SK-MEL-5 (cell line): ENCODE results near the gene NABP2. TPM values are rescaled to one million over a fixed set of nuclear protein-coding genes. Genes with fewer than 3 reads are reported as not detected.

ENCODE experiments used
- DNase-seq: peaks from one replicate; pipeline ENCODE4 v3.0.0-alpha.2; 2016; ENCODE audit warnings: low read depth, low spot score
- in situ Hi-C: cut with HindIII; loops from 2 replicates; pipeline ENCODE4 v1.10.0; 2016; ENCODE audit warnings: low sequenced_read_pairs, high pct_unique_total_duplicates, low pct_unique_long_range_greater_than_20kb
- total RNA-seq: library from RNA; depleted of rRNA; stranded (reverse); fragments of >200 nt; shearing (Covaris generic); gene quantifications from 2 replicates; pipeline ENCODE4 v1.2.3, GENCODE V29; 2014

NABP2 gene
- total RNA-seq, 1 experiment from 2014 or later = 37.8 TPM

- DNase-seq = no peak
- in situ Hi-C loops = no loop called here
Measured at GRCh38 chr12:56205445-56205844, 18.7 kb upstream of the NABP2 start.

DNA sequence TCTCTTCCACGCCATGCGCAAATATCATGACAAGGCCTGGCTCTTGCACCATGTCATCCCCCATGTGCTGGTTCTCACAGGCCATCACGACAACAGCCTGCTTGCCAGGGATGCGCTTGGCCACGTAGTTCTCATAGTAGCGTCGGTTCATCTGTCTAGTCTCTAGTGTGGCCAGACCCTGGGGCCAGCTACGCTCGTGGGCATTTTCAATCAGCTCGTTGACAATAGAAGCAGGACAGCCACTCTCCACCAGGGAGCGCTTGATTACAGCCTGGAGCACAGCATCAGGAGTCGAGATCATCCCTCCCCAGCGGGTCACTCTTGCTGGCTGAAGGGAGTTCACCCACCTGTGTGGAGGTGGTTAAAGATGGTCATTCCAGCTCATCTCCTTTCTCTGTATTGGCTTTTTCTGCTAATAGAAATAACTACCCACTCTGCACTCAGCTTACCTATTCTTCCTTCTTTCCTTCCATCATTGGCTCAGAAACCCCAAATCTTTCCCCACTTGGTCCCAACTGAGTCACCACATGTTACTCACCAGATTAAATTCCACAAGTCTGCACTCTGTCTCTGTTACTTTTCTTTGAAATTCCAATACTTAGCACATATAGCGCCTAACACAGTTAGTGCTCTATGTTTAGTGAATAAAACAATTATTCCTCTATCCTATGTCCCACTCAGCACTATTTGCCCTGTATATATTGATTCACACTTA lies 17.5 kb upstream of the NABP2 start:
- peak; percentile 81 for DNase-seq
- in situ Hi-C loops = no loop called here

DNA sequence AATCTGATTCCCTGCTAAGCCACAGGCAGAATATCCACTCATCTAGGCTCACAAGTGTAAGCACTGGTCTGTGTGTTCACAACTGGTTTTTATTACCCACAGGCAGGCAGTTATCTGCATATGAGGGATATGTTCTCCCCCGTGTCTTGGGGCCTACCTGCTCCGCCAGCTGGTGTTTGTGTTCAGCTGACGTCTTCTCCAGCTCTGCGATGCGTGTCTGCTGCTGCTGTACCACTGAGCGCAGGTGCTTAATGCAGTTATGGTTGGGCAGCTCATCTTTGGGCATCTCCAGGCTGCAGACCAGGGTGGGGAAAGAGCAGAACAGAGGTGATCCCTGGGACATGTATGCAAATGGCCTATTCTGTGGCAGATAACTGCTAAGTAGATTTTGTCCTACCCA lies 16.1 kb upstream of the NABP2 start:
- in situ Hi-C loops = no loop called here
- DNase-seq = no peak

- DNase-seq = no peak
- in situ Hi-C loops = no loop called here
Measured at GRCh38 chr12:56212361-56212760, 11.8 kb upstream of the NABP2 start.

GRCh38 chr12:56213878-56214277 lies 10.3 kb upstream of the NABP2 start:
- in situ Hi-C loops = no loop called here

GRCh38 chr12:56216461-56216860 lies 7.7 kb upstream of the NABP2 start:
- in situ Hi-C loops = no loop called here
- no peak for DNase-seq

More at GRCh38 chr12:56213878-56214277, 10.3 kb upstream of the NABP2 start:
- no peak for DNase-seq

DNA sequence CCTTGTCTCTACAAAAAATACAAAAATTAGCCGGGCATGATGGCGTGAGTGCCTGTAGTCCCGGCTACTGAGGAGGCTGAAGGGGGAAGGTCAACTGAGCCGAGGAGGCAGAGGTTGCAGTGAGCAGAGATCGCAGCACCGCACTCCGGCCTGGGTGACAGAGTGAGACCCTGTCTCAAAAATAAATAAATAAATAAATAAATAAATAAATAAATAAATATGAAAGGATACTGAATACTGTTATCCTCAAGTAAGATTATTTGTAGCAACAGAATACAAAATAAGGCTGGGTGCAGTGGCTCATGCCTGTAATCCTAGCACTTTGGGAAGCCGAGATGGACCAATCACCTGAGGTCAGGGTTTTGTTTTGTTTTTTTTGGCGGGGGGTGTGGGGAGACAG lies 4.3 kb upstream of the NABP2 start:
- no peak for DNase-seq
- in situ Hi-C loops = no loop called here

- in situ Hi-C loops = no loop called here
- DNase-seq = no peak
Measured at GRCh38 chr12:56220611-56221231, 3.4 kb upstream of the NABP2 start.

GRCh38 chr12:56221232-56221756 lies 2.8 kb upstream of the NABP2 start:
- in situ Hi-C loops = no loop called here
- peak; percentile 35 for DNase-seq

- DNase-seq = peak; percentile 97
- in situ Hi-C loops = no loop called here
Measured at GRCh38 chr12:56221757-56222530, 2.2 kb upstream of the NABP2 start, which contains the start of gene RNF41. RNF41 (minus strand) TSS chr12:56221922; CDS start chr12:56214047, 7,875 bp downstream.

DNA sequence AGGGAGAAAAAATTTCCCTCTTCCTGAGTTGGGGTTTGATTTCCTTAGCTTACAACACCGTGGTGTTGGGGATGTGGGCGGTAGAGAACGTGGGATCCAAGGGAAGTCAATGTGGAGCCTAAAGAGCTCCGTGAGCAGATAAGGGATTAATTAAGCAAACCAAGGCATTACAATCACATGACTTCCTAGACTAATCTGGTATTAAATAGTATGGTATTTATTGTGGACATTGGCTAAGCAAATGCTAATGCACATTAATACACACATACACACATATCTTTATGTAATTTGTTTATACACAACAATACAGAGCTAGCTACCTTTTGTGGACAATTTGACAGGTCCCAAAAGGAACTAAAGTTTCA lies 1.6 kb upstream of the NABP2 start:
- DNase-seq = no peak
- in situ Hi-C loops = no loop called here

GRCh38 chr12:56223571-56224101 lies 506 bp upstream of the NABP2 start:
- in situ Hi-C loops = no loop called here

GRCh38 chr12:56224954-56225353 lies 812 bp downstream of the NABP2 start:
- in situ Hi-C loops = no loop called here
- no peak for DNase-seq

More at GRCh38 chr12:56223571-56224101, 506 bp upstream of the NABP2 start:
- DNase-seq = no peak

DNA sequence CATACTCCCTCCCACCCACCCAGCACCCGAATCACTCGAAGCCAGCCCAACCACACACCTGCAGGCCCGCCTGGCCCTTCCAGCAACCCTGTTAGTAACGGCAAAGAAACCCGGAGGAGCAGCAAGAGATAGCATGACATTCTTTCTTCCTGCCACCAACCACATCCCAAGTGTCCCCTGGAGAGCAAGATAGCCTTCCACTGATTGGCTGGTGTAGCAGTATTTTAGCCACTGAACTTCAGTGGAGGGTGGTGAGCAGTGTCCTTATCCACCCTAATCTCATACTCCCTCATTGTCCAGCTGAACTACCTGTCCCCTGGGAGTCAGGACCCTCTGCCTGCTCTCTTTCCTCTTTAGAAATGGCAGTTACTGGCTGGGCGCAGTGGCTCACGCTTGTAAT lies 4.9 kb downstream of the NABP2 start:
- DNase-seq = no peak
- in situ Hi-C loops = no loop called here

- no peak for DNase-seq
- in situ Hi-C loops = no loop called here
Measured at GRCh38 chr12:56229916-56230431, 5.8 kb downstream of the NABP2 start, which contains the start of gene SLC39A5. SLC39A5 (plus strand) TSS chr12:56230051; CDS start chr12:56231275, 1,224 bp downstream.

DNA sequence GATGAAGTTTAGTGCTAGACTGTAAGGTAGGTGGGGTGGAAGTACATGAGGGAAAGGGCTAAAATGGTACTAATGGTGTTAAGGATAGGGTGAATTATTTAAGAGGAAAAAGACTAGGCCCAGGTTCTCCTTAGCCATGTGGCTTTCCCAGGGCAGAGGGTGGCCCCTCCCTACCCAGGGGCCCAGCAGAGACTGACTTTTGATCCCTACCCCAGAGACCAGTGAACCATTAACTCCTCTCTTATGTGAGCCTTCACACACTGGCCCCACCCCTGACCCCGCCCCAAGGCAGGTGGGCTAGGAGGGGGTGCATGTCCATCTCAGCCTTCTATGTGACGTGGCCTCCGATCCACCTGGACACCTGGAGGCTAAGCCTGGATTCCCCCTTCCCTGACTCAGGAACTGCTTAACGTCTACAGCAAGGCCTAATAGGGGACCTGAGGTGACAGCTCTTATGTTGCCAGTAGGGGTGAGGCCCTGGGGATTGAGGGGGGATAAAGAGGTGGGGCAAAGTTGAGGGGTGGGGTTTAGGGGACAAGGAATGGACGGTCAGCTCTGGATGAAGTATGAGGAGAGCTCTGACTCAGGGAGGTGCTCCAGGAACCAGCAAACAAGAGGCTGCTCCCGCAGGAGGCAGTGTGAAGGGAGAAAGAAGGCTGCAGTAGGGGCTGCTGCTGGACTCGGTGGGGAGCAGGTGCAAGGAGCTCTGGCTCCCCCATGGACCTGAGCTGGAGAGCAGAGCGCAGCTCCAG lies 6.5 kb downstream of the NABP2 start:
- DNase-seq = no peak
- in situ Hi-C loops = no loop called here

DNA sequence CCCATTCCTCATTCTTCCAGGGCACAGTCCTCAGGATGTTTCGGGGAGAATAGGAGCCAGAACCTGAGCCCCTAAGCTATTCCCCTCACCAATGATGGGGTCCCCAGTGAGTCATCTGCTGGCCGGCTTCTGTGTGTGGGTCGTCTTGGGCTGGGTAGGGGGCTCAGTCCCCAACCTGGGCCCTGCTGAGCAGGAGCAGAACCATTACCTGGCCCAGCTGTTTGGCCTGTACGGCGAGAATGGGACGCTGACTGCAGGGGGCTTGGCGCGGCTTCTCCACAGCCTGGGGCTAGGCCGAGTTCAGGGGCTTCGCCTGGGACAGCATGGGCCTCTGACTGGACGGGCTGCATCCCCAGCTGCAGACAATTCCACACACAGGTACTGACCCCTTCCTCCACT lies 7.0 kb downstream of the NABP2 start:
- in situ Hi-C loops = no loop called here
- DNase-seq = no peak
